Measurements from ENCODE around the gene SDSL. TPM values are rescaled to one million over a fixed set of nuclear protein-coding genes. Genes with fewer than 3 reads are reported as not detected.

The SDSL gene
- total RNA-seq, 1 donor from 2014 or later: 0.52 TPM

DNA sequence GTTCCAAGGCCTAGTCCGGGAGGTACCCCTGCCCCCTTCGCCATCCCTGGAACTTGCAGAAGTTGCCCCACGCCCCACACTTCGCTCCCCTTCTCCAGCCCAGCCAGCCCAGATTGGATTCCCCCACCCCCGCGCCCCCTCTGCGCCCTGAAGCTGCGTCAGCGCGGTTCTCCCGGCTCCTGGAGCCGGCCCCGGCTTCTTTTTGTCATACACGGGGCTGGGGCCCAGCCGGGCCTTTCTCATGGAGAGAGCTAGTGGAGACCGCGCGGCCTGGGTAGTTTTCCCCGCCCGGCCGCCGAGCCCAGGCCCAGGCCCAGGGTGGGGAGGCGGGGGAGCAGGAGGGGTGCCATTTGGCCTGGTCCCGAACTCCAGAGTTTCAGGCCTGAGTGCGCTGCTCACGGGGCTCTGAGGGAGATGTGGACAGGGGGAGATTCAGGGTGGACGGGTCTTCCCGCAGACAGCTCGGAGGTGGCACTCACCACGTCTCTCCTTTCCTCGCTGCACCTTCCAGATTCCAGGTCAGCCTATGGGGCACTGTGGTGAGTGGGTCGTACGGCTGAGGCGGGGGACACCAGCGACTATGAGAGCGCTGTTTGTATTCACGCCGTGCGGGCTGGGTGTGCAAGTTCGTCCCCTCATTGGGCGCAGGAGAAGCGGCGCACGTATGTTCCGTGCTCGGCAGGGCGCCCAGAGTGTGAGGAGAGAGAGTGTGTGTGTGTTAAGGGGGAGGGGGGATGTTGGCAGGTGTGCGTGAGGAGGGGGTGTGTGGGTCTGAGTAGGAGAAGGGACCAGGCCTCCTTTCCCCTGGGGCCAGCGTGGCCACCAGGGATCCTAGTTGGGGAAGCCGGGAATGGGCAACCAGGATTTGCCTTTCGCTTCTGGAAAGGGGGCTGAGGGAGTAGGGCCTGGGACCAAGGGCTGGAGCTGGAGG is 50.3 kb downstream of the SDSL start:
- H3K9ac ChIP-seq (ENCODE audit: low read depth in 1 of 3, low read length in 3 of 3): no peak overlapping the region
- no peaks in the 10 kb centered on the region for H3K9me3 ChIP-seq (ENCODE audit: control insufficient read depth in 3 of 3, low read length in 3 of 3)
- peaks cover 3 to 9% (median 3%) of the 10 kb centered on the region in 3 donors for H3K4me1 ChIP-seq (ENCODE audit: control insufficient read depth in 3 of 3, insufficient read depth in 3 of 3, low read length in 3 of 3)
- H3K36me3 ChIP-seq (ENCODE audit: control insufficient read depth in 3 of 3, insufficient read depth in 3 of 3, low read length in 3 of 3): no peaks in the 10 kb centered on the region
- H3K4me3 ChIP-seq (ENCODE audit: low read length in 3 of 3): no peak overlapping the region
- no peak overlapping the region for H3K27ac ChIP-seq (ENCODE audit: low read depth, low read length)
- H3K27me3 ChIP-seq (ENCODE audit: control insufficient read depth in 3 of 3, insufficient read depth in 3 of 3, low read length in 3 of 3): peaks cover 81 to 89% (median 81%) of the 10 kb centered on the region in 3 donors

DNA sequence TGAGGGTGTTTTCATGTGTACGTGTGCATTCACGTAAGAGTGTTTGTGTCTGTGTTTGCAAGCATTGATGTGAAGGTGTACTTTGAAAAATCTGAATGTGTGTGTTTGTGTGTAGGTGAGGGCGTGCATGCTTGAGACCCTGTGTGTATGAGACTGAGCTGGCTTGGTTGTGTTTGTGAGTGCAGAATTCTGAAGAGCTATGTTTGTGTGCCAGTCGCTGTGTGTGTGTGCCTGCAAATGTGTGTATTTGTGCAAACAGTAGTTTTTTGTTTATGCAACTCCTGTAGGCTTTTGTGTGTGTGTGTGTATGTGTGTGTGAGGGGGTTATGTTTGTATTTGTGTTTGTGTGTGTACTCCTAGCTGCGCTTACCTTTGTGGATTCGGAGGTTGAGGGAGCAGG is 51.2 kb downstream of the SDSL start:
- Histone ChIP-seq H3K4me1 (ENCODE audit: control insufficient read depth in 3 of 3, insufficient read depth in 3 of 3, low read length in 3 of 3) (peaks cover 0 to 3% (median 0%) of the 10 kb centered on the region in 3 donors), H3K27ac (ENCODE audit: low read depth, low read length) (no peak overlapping the region), H3K9ac (ENCODE audit: low read depth in 1 of 3, low read length in 3 of 3) (no peak overlapping the region), H3K36me3 (ENCODE audit: control insufficient read depth in 3 of 3, insufficient read depth in 3 of 3, low read length in 3 of 3) (no peaks in the 10 kb centered on the region), H3K9me3 (ENCODE audit: control insufficient read depth in 3 of 3, low read length in 3 of 3) (no peaks in the 10 kb centered on the region), H3K27me3 (ENCODE audit: control insufficient read depth in 3 of 3, insufficient read depth in 3 of 3, low read length in 3 of 3) (peaks cover 81 to 89% (median 82%) of the 10 kb centered on the region in 3 donors), H3K4me3 (ENCODE audit: low read length in 3 of 3) (no peak overlapping the region)

DNA sequence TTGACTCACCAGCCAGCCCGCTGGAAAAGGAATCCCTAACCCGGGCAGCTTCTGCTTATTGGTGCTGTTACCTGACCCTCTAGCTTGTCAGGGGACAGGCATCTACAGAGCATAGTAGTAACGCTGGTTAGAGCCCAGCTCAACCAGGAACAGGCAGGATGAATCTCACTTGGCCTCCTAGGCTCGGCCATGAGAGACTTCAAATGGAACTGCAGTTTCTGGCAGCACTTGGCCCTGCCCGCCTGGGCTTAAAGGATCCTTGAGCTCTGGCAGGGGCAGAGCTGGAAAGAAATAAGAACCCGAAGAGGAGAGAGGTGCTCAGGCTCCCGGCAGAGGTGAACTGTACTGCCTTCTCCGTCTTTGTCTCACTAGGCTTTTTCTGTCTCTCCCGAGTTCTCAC is 51.8 kb downstream of the SDSL start:
- Histone ChIP-seq H3K27ac (ENCODE audit: low read depth, low read length) (no peak overlapping the region), H3K36me3 (ENCODE audit: control insufficient read depth in 3 of 3, insufficient read depth in 3 of 3, low read length in 3 of 3) (no peaks in the 10 kb centered on the region), H3K9ac (ENCODE audit: low read depth in 1 of 3, low read length in 3 of 3) (no peak overlapping the region), H3K27me3 (ENCODE audit: control insufficient read depth in 3 of 3, insufficient read depth in 3 of 3, low read length in 3 of 3) (peaks cover 80 to 89% (median 82%) of the 10 kb centered on the region in 3 donors), H3K4me1 (ENCODE audit: control insufficient read depth in 3 of 3, insufficient read depth in 3 of 3, low read length in 3 of 3) (peaks cover 0 to 3% (median 0%) of the 10 kb centered on the region in 3 donors), H3K9me3 (ENCODE audit: control insufficient read depth in 3 of 3, low read length in 3 of 3) (no peaks in the 10 kb centered on the region), H3K4me3 (ENCODE audit: low read length in 3 of 3) (no peak overlapping the region)

GRCh38 chr12:113474635-113475436 is 52.7 kb downstream of the SDSL start:
- H3K27me3 ChIP-seq (ENCODE audit: control insufficient read depth in 3 of 3, insufficient read depth in 3 of 3, low read length in 3 of 3): peaks cover 80 to 89% (median 82%) of the 10 kb centered on the region in 3 donors
- no peaks in the 10 kb centered on the region for H3K36me3 ChIP-seq (ENCODE audit: control insufficient read depth in 3 of 3, insufficient read depth in 3 of 3, low read length in 3 of 3)
- no peak overlapping the region for H3K4me3 ChIP-seq (ENCODE audit: low read length in 3 of 3)
- no peak overlapping the region for H3K9ac ChIP-seq (ENCODE audit: low read depth in 1 of 3, low read length in 3 of 3)
- peaks cover 0 to 3% (median 0%) of the 10 kb centered on the region in 3 donors for H3K4me1 ChIP-seq (ENCODE audit: control insufficient read depth in 3 of 3, insufficient read depth in 3 of 3, low read length in 3 of 3)
- H3K27ac ChIP-seq (ENCODE audit: low read depth, low read length): no peak overlapping the region
- no peaks in the 10 kb centered on the region for H3K9me3 ChIP-seq (ENCODE audit: control insufficient read depth in 3 of 3, low read length in 3 of 3)

DNA sequence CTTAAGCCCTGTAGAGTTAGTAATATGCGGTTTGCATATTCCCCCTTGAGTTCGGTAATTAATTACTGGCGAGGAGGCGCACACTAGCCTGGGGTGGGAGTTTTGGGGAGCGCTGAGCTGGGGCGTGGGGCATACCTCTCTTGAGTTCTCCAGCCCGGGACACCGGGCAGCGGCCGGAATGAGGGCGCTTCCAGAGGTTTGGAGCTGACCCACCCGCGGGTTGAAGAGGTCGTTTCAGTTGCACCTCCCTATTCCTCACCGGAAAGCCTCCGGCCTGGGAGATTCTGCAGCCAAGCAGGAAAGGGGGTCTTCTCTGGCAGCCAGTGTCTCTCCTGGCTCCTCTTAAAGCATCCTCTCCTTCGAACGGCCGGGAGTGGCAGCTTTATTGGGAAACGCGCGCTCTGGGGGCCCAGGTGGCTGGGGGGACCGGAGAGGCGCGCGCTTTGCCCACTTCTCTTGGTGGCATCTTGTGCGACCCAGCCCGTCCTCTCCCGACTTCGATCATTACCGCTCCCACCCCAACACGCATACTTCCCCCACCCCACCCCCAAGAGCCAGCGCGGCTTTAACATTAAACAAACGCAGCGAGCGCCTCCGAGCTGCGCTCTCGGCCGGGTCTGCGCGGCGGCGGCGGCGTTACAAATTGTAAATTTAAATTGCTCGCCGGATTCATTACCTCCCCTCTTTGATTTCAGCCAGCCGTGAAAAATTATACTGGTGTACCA is 53.4 kb downstream of the SDSL start:
- H3K9me3 ChIP-seq (ENCODE audit: control insufficient read depth in 3 of 3, low read length in 3 of 3): no peaks in the 10 kb centered on the region
- no peak overlapping the region for H3K27ac ChIP-seq (ENCODE audit: low read depth, low read length)
- peaks cover 78 to 88% (median 82%) of the 10 kb centered on the region in 3 donors for H3K27me3 ChIP-seq (ENCODE audit: control insufficient read depth in 3 of 3, insufficient read depth in 3 of 3, low read length in 3 of 3)
- no peak overlapping the region for H3K9ac ChIP-seq (ENCODE audit: low read depth in 1 of 3, low read length in 3 of 3)
- no peak overlapping the region for H3K4me3 ChIP-seq (ENCODE audit: low read length in 3 of 3)
- peaks cover 0 to 3% (median 0%) of the 10 kb centered on the region in 3 donors for H3K4me1 ChIP-seq (ENCODE audit: control insufficient read depth in 3 of 3, insufficient read depth in 3 of 3, low read length in 3 of 3)
- H3K36me3 ChIP-seq (ENCODE audit: control insufficient read depth in 3 of 3, insufficient read depth in 3 of 3, low read length in 3 of 3): no peaks in the 10 kb centered on the region

DNA sequence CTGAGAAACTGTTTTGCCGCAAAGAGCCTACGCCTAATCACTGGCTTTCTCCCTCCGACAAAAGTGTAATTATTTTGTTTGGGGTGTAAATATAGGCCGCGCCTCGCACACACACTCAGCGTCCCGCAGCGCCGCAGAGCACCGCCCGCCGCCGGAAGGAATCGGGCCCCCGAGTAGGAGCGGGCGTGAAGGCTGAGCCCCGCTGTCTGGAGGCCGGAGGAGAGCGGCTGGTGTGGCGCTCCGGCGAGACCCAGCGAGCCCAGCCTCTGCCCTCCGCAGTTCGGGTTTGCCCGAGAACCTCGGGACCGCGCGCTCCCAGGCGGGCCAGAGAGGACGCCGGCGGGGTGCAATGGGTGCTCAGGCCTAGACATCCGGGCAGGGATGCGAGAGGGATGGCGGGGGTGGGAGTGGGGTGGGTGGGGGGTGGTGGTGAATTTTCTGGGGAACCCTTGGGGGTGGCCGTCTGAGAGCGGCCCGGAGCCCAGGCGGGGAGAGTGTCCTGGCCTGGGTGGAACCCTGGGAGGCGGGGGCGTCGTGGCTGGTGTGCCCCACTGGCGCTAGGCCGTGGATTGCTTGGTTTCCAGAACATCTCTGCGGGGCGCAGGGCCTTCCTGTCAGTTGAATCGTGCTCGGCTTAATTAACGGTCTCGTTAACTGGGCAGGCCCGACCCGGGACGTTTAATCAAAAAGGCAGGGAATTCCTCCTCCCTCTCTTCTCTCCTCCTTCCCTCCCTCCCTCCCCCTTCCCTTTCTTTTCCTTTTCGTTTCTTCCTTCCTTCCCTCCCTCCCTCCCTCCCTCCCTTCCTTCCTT is 54.2 kb downstream of the SDSL start:
- H3K36me3 ChIP-seq (ENCODE audit: control insufficient read depth in 3 of 3, insufficient read depth in 3 of 3, low read length in 3 of 3): no peaks in the 10 kb centered on the region
- H3K27me3 ChIP-seq (ENCODE audit: control insufficient read depth in 3 of 3, insufficient read depth in 3 of 3, low read length in 3 of 3): peaks cover 78 to 88% (median 82%) of the 10 kb centered on the region in 3 donors
- no peak overlapping the region for H3K4me3 ChIP-seq (ENCODE audit: low read length in 3 of 3)
- H3K9me3 ChIP-seq (ENCODE audit: control insufficient read depth in 3 of 3, low read length in 3 of 3): no peaks in the 10 kb centered on the region
- no peak overlapping the region for H3K27ac ChIP-seq (ENCODE audit: low read depth, low read length)
- H3K9ac ChIP-seq (ENCODE audit: low read depth in 1 of 3, low read length in 3 of 3): no peak overlapping the region
- H3K4me1 ChIP-seq (ENCODE audit: control insufficient read depth in 3 of 3, insufficient read depth in 3 of 3, low read length in 3 of 3): peaks cover 0 to 3% (median 0%) of the 10 kb centered on the region in 3 donors

DNA sequence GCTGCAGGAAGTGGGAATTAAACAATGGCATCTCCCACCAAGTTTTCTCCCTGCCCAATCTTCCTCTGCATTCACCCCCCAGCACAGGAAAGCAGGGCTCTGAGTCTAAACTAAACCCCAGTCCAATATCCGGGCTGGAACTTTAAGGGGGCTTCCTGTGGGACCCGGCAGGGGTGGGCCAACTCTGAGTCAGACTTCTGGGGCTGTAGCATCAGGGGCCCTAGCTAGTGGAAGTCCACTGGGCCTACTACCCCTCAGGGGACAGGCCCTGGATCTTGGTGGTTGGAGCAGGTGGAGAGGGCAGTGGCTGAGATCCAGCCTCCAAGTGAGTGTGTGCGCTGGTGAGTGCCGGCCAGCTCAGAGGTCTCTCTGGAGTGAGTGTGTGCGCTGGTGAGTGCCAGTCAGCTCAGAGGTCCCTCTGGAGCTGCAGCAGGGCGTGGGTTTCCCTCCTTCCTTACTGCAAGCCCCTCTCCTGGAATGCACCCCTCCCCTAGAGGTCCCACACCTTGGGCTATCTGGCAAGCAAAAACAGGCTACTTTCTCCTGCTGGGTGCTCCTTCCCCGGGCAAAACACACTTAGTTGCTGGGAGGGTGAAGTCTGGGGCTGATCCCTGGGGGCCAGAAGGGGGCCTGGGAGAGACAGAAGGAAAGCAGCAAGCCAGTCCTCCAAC is 55.1 kb downstream of the SDSL start:
- Histone ChIP-seq H3K9me3 (ENCODE audit: control insufficient read depth in 3 of 3, low read length in 3 of 3) (no peaks in the 10 kb centered on the region), H3K4me3 (ENCODE audit: low read length in 3 of 3) (no peak overlapping the region), H3K4me1 (ENCODE audit: control insufficient read depth in 3 of 3, insufficient read depth in 3 of 3, low read length in 3 of 3) (no peaks in the 10 kb centered on the region), H3K36me3 (ENCODE audit: control insufficient read depth in 3 of 3, insufficient read depth in 3 of 3, low read length in 3 of 3) (no peaks in the 10 kb centered on the region), H3K27ac (ENCODE audit: low read depth, low read length) (no peak overlapping the region), H3K9ac (ENCODE audit: low read depth in 1 of 3, low read length in 3 of 3) (no peak overlapping the region), H3K27me3 (ENCODE audit: control insufficient read depth in 3 of 3, insufficient read depth in 3 of 3, low read length in 3 of 3) (peaks cover 74 to 84% (median 80%) of the 10 kb centered on the region in 3 donors)

GRCh38 chr12:113477842-113478215 is 55.6 kb downstream of the SDSL start:
- no peak overlapping the region for H3K27ac ChIP-seq (ENCODE audit: low read depth, low read length)
- no peaks in the 10 kb centered on the region for H3K36me3 ChIP-seq (ENCODE audit: control insufficient read depth in 3 of 3, insufficient read depth in 3 of 3, low read length in 3 of 3)
- no peaks in the 10 kb centered on the region for H3K9me3 ChIP-seq (ENCODE audit: control insufficient read depth in 3 of 3, low read length in 3 of 3)
- no peak overlapping the region for H3K4me3 ChIP-seq (ENCODE audit: low read length in 3 of 3)
- peaks cover 72 to 80% (median 77%) of the 10 kb centered on the region in 3 donors for H3K27me3 ChIP-seq (ENCODE audit: control insufficient read depth in 3 of 3, insufficient read depth in 3 of 3, low read length in 3 of 3)
- no peak overlapping the region for H3K9ac ChIP-seq (ENCODE audit: low read depth in 1 of 3, low read length in 3 of 3)
- H3K4me1 ChIP-seq (ENCODE audit: control insufficient read depth in 3 of 3, insufficient read depth in 3 of 3, low read length in 3 of 3): no peaks in the 10 kb centered on the region

All from skeletal muscle tissue (tissue), 4 donors.